MM.1S (cell line): ENCODE measurements around the gene RCCD1.

Experiments used
- DNase-seq: peaks from one replicate; pipeline ENCODE4 v3.0.0-alpha.2; 2015
- H2AFZ ChIP-seq: fragments of 300-600 bp; sonication (generic); 2 replicates; pipeline ENCODE4 v1.6.0; 2016; ENCODE audit warnings: antibody characterized with exemption, low read length
- H3F3A ChIP-seq: fragments of 300-600 bp; sonication (generic); 2 replicates; pipeline ENCODE4 v1.6.1; 2016; ENCODE audit warnings: mild to moderate bottlenecking, antibody characterized with exemption, low read length, moderate library complexity, mixed read lengths; ENCODE audit not compliant: insufficient read depth
- H3K27ac ChIP-seq: fragments of 300-600 bp; sonication (generic); 2 replicates; pipeline ENCODE4 v1.5.1; 2016; ENCODE audit warnings: mild to moderate bottlenecking, low read length
- H3K27me3 ChIP-seq: fragments of 300-600 bp; sonication (generic); replicated peaks from 2 replicates; pipeline ENCODE4 v1.6.0; 2016; ENCODE audit warnings: low read length; ENCODE audit not compliant: insufficient read depth
- H3K36me3 ChIP-seq: fragments of 300-600 bp; sonication (generic); replicated peaks from 2 replicates; pipeline ENCODE4 v1.6.1; 2016; ENCODE audit warnings: mild to moderate bottlenecking, low read length, mixed read lengths; ENCODE audit not compliant: insufficient read depth
- H3K4me1 ChIP-seq: fragments of 300-600 bp; sonication (generic); 2 replicates; pipeline ENCODE4 v1.6.1; 2016; ENCODE audit warnings: low read length, mixed read lengths
- H3K4me2 ChIP-seq: fragments of 300-600 bp; sonication (generic); 2 replicates; pipeline ENCODE4 v1.6.0; 2016; ENCODE audit warnings: low read depth, low read length
- H3K4me3 ChIP-seq: fragments of 300-600 bp; sonication (generic); 2 replicates; pipeline ENCODE4 v1.5.1; 2016; ENCODE audit warnings: low read length, mixed read lengths
- H3K79me2 ChIP-seq: fragments of 300-600 bp; sonication (generic); 2 replicates; pipeline ENCODE4 v1.6.1; 2016; ENCODE audit warnings: mixed run types, low read length, mixed read lengths
- H3K9ac ChIP-seq: fragments of 300-600 bp; sonication (generic); 2 replicates; pipeline ENCODE4 v1.6.1; 2016; ENCODE audit warnings: low read length, mixed read lengths
- H3K9me2 ChIP-seq: fragments of 300-600 bp; sonication (generic); replicated peaks from 2 replicates; pipeline ENCODE4 v1.6.1; 2016; ENCODE audit warnings: mild to moderate bottlenecking, low read length, mixed read lengths; ENCODE audit not compliant: insufficient read depth
- H3K9me3 ChIP-seq: fragments of 300-600 bp; sonication (generic); replicated peaks from 2 replicates; pipeline ENCODE4 v1.6.1; 2016; ENCODE audit warnings: mild to moderate bottlenecking, low read length, mixed read lengths; ENCODE audit not compliant: insufficient read depth
- H4K20me1 ChIP-seq: fragments of 300-600 bp; sonication (generic); 2 replicates; pipeline ENCODE4 v1.6.1; 2016; ENCODE audit warnings: mild to moderate bottlenecking, low read length, moderate library complexity, mixed read lengths; ENCODE audit not compliant: insufficient read depth
- CTCF ChIP-seq: fragments of 300-600 bp; sonication (generic); IDR thresholded peaks from 2 replicates; pipeline ENCODE4 v1.5.1; 2016; ENCODE audit warnings: antibody characterized with exemption, low read length, mixed read lengths
- EZH2 ChIP-seq: fragments of 300-600 bp; sonication (generic); optimal IDR thresholded peaks from 2 replicates; pipeline ENCODE3; 2017; ENCODE audit warnings: low read depth, mild to moderate bottlenecking, antibody characterized with exemption, low read length, mixed read lengths
- EZH2phosphoT487 ChIP-seq: fragments of 300-600 bp; sonication (generic); IDR thresholded peaks from 2 replicates; pipeline ENCODE4 v1.6.1; 2018; ENCODE audit warnings: antibody characterized with exemption, low read length

Gene RCCD1

GRCh38 chr15:90986790-90987507 lies 32.3 kb downstream of the RCCD1 start:
- Histone ChIP-seq H3K36me3 (peaks cover 13% of the 10 kb centered on the region), H3K79me2 (peaks cover 97% of the 10 kb centered on the region), H3K4me1 (peaks cover 35% of the 10 kb centered on the region), H4K20me1 (peaks cover 2% of the 10 kb centered on the region; the same call in 1 of the 2 replicates), H3K9me3 (no peaks in the 10 kb centered on the region), H3K27me3 (no peaks in the 10 kb centered on the region), H3K4me2 (peak overlapping the region; percentile 65; the same call in 1 of the 2 replicates), H3F3A (peaks cover 26% of the 10 kb centered on the region), H3K27ac (no peak overlapping the region; the same call in 1 of the 2 replicates), H3K9ac (no peak overlapping the region), H2AFZ (no peak overlapping the region), H3K9me2 (no peaks in the 10 kb centered on the region), H3K4me3 (no peak overlapping the region)
- TF ChIP-seq EZH2 (no peak), CTCF (no peak), EZH2phosphoT487 (no peak)
- peak; percentile 18 for DNase-seq

GRCh38 chr15:90987561-90988141 lies 33.0 kb downstream of the RCCD1 start:
- Histone ChIP-seq H3K9ac (no peak overlapping the region), H3K4me1 (peaks cover 39% of the 10 kb centered on the region), H3K27ac (peak overlapping the region; percentile 28; the same call in 1 of the 2 replicates), H3K9me3 (no peaks in the 10 kb centered on the region), H3K4me2 (peak overlapping the region; percentile 65), H3K79me2 (peaks cover 98% of the 10 kb centered on the region), H4K20me1 (peaks cover 2% of the 10 kb centered on the region; the same call in 1 of the 2 replicates), H3F3A (peaks cover 26% of the 10 kb centered on the region), H3K36me3 (peaks cover 9% of the 10 kb centered on the region), H3K9me2 (no peaks in the 10 kb centered on the region), H3K27me3 (no peaks in the 10 kb centered on the region), H3K4me3 (peak overlapping the region; percentile 13; the same call in 1 of the 2 replicates), H2AFZ (no peak overlapping the region)
- TF ChIP-seq EZH2phosphoT487: no peak
- TF ChIP-seq EZH2: no peak
- TF ChIP-seq CTCF: no peak
- no peak for DNase-seq

DNA sequence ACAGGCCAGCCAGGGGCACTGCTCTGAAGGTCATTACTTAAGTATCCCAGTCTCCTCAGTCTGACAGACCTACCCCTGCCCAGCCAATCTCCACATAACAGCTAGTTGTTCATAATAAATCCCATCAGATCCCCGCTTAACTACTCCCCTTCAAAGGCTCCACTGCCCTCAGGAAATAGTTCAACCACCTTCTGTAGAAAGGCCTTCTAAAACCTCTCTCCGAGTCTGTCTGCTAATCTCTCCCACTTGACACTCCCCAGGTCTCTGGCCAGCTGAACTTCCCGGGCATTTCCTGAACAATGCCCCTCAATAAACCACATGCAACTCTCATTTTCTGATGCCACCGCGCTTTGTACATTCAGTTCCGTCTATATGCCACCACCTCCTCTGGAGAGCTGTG lies 33.6 kb downstream of the RCCD1 start:
- Histone ChIP-seq H3K79me2 (peaks cover 98% of the 10 kb centered on the region), H3K4me3 (peak overlapping the region; percentile 13; the same call in 1 of the 2 replicates), H3K36me3 (peaks cover 6% of the 10 kb centered on the region), H3K27ac (peak overlapping the region; percentile 28; the same call in 1 of the 2 replicates), H2AFZ (no peak overlapping the region), H3K4me2 (peak overlapping the region; percentile 65), H3K9ac (no peak overlapping the region), H4K20me1 (peaks cover 2% of the 10 kb centered on the region; the same call in 1 of the 2 replicates), H3K9me2 (no peaks in the 10 kb centered on the region), H3F3A (peaks cover 26% of the 10 kb centered on the region), H3K4me1 (peaks cover 40% of the 10 kb centered on the region), H3K27me3 (no peaks in the 10 kb centered on the region), H3K9me3 (no peaks in the 10 kb centered on the region)
- TF ChIP-seq EZH2phosphoT487: no peak
- TF ChIP-seq CTCF: no peak
- no peak for TF ChIP-seq EZH2
- DNase-seq: peak; percentile 50
